Activated naive CD8-positive, alpha-beta T cell treated with anti-CD3 and anti-CD28 coated beads for 36 hours (primary cell): Measurements from ENCODE around the gene EML1. TPM values are rescaled to one million over a fixed set of nuclear protein-coding genes. Genes with fewer than 3 reads are reported as not detected.
"Not testable (repeated sequence)": the region's sequence is repeated elsewhere in the genome, so short reads cannot be mapped to it uniquely, and the experiment has no call there.

Experiments used
- DNase-seq: peaks from one replicate; pipeline ENCODE4 v3.0.0; 2021
- H3K27ac Mint-ChIP-seq: one replicate; pipeline ENCODE4 v1.8.0; 2022; ENCODE audit warnings: mild to moderate bottlenecking, moderate library complexity, mixed read lengths
- H3K27me3 Mint-ChIP-seq: one replicate; pipeline ENCODE4 v1.8.0; 2022; ENCODE audit warnings: mild to moderate bottlenecking, mixed read lengths
- H3K36me3 Mint-ChIP-seq: one replicate; pipeline ENCODE4 v1.8.0; 2021; ENCODE audit warnings: mild to moderate bottlenecking, mixed read lengths
- H3K4me1 Mint-ChIP-seq: one replicate; pipeline ENCODE4 v1.8.0; 2021; ENCODE audit warnings: mixed read lengths
- H3K4me3 Mint-ChIP-seq: one replicate; pipeline ENCODE4 v1.8.0; 2022; ENCODE audit warnings: mild to moderate bottlenecking, moderate library complexity, mixed read lengths
- H3K9me3 Mint-ChIP-seq: one replicate; pipeline ENCODE4 v1.8.0; 2022; ENCODE audit warnings: mixed read lengths
- total RNA-seq, 2 experiments: library from RNA; stranded (reverse); gene quantifications; one replicate each; pipeline ENCODE4 v1.2.3, GENCODE V29; 2021

Gene EML1
- total RNA-seq, 2 experiments from 2014 or later, result 0.36 to 1.0 TPM

GRCh38 chr14:99753225-99754140 lies 39.7 kb upstream of the EML1 start:
- Mint-ChIP-seq H3K4me1 (peaks cover 9% of the 10 kb centered on the region), H3K9me3 (no peaks in the 10 kb centered on the region), H3K36me3 (no peaks in the 10 kb centered on the region), H3K4me3 (no peak overlapping the region), H3K27ac (no peak overlapping the region), H3K27me3 (peaks cover 45% of the 10 kb centered on the region)
- DNase-seq, result no peak

GRCh38 chr14:99754141-99755067 lies 38.8 kb upstream of the EML1 start:
- no peak overlapping the region for H3K4me3 Mint-ChIP-seq
- H3K27me3 Mint-ChIP-seq, result peaks cover 45% of the 10 kb centered on the region

GRCh38 chr14:99755068-99755405 lies 38.2 kb upstream of the EML1 start:
- H3K4me3 Mint-ChIP-seq, result no peak overlapping the region
- H3K36me3 Mint-ChIP-seq, result no peaks in the 10 kb centered on the region

More at GRCh38 chr14:99754141-99755067, 38.8 kb upstream of the EML1 start:
- Mint-ChIP-seq H3K36me3 (no peaks in the 10 kb centered on the region), H3K27ac (no peak overlapping the region), H3K4me1 (peaks cover 9% of the 10 kb centered on the region), H3K9me3 (no peaks in the 10 kb centered on the region)
- DNase-seq, result no peak

DNA sequence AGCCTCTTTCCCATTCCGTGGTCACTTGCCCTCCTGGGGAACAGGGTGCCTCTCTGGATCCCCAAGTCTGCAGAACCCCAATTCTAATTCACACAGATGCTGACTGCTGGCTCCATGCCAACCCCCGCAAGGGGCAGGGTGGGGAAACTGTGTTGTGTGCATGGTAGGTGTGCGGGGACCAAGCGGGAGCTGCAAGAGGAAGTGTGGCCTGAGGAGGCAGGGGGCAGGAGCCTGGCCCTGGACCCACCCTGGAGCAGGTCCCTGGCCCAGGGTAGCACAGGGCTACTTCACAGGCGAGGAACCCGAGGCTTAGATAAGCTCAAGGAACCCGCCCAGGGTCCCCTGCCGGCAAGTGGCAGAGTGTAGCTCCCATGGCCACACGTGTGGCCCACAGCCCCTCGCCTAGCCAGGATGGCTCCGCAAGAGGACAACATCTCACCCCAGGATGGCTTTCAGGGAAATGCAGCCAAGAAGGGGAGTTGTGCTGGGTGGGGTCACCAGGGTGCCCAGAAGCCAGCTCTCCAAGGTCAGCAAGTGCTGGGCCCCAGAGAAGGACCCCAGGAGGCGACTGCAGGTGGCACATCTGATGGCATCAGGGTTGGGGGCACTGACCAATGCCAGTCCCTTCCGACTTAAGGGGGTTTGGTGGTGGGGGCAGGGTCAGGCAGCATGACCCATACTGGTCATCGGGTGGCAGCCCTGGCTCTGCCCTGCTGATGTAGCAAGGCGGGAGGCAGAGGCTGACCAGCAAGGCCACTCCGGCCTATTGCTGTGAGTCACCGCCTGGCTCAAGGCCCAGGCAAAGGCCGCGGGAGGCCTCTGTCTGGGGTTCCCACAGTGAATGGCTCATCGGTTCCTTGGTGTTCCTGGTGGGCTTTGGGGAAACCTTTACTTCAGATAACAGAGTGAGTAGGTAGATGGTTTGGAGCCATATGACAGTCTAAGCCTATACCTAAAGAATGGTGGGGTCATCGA lies 37.3 kb upstream of the EML1 start:
- H3K36me3 Mint-ChIP-seq, result no peaks in the 10 kb centered on the region
- peaks cover 44% of the 10 kb centered on the region for H3K27me3 Mint-ChIP-seq
- no peak for DNase-seq

More at GRCh38 chr14:99755068-99755405, 38.2 kb upstream of the EML1 start:
- Mint-ChIP-seq H3K27me3 (peaks cover 45% of the 10 kb centered on the region), H3K9me3 (no peaks in the 10 kb centered on the region), H3K27ac (no peak overlapping the region), H3K4me1 (peaks cover 9% of the 10 kb centered on the region)
- no peak for DNase-seq

GRCh38 chr14:99756796-99757195 lies 36.4 kb upstream of the EML1 start:
- no peak for DNase-seq
- Mint-ChIP-seq H3K27ac (no peak overlapping the region), H3K27me3 (peaks cover 36% of the 10 kb centered on the region)

More for the DNA sequence above, 37.3 kb upstream of the EML1 start:
- H3K4me1 Mint-ChIP-seq, result peaks cover 9% of the 10 kb centered on the region
- H3K4me3 Mint-ChIP-seq, result no peak overlapping the region
- no peaks in the 10 kb centered on the region for H3K9me3 Mint-ChIP-seq
- H3K27ac Mint-ChIP-seq, result no peak overlapping the region

GRCh38 chr14:99757331-99758070 lies 35.7 kb upstream of the EML1 start:
- Mint-ChIP-seq H3K9me3 (no peaks in the 10 kb centered on the region), H3K4me1 (peaks cover 5% of the 10 kb centered on the region), H3K4me3 (no peak overlapping the region), H3K36me3 (no peaks in the 10 kb centered on the region), H3K27me3 (peaks cover 28% of the 10 kb centered on the region), H3K27ac (no peak overlapping the region)
- no peak for DNase-seq

More at GRCh38 chr14:99756796-99757195, 36.4 kb upstream of the EML1 start:
- Mint-ChIP-seq H3K4me3 (no peak overlapping the region), H3K36me3 (no peaks in the 10 kb centered on the region), H3K9me3 (no peaks in the 10 kb centered on the region), H3K4me1 (peaks cover 9% of the 10 kb centered on the region)

DNA sequence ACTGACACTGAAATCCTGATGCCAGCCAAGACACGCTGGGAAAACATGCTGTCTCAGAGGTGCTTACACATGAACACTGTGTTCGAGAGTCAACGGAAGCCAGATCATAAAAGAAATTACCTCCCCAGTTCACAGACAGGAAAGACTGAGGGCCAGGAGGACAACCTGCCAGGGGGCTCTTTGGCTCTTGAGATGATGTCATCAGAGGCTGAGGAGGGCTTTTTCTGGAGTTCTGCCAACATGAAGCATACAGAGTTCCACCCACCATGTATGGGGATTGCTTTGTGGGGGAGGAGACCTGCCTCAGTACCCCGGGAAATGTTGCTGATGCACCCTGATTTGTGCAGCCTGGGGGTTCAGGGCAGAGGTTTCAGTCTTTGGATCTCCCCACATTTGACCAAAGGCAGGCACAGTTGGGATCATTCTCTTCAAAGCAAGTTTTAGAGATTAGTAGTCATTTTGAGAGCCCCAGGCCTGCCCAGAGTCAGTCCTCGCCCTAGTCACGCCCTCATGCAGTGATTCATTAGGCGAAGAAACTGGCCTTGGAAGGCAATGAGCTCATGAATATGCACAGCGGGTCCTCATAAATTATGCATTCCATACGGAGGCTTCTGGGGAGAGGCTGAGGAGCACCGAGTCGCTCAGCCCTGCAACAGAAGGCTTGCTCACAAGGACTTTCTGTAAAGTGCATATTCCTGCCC lies 34.9 kb upstream of the EML1 start:
- Mint-ChIP-seq H3K27me3 (peaks cover 21% of the 10 kb centered on the region), H3K9me3 (peaks cover 1% of the 10 kb centered on the region), H3K4me1 (peaks cover 2% of the 10 kb centered on the region), H3K36me3 (no peaks in the 10 kb centered on the region), H3K4me3 (no peak overlapping the region), H3K27ac (no peak overlapping the region)
- DNase-seq, result no peak

GRCh38 chr14:99758872-99759545 lies 34.2 kb upstream of the EML1 start:
- H3K27me3 Mint-ChIP-seq, result peaks cover 13% of the 10 kb centered on the region
- H3K27ac Mint-ChIP-seq, result no peak overlapping the region
- DNase-seq, result no peak
- no peaks in the 10 kb centered on the region for H3K4me1 Mint-ChIP-seq
- H3K36me3 Mint-ChIP-seq, result no peaks in the 10 kb centered on the region
- H3K9me3 Mint-ChIP-seq, result peaks cover 1% of the 10 kb centered on the region
- H3K4me3 Mint-ChIP-seq, result no peak overlapping the region

GRCh38 chr14:99759546-99759925 lies 33.7 kb upstream of the EML1 start:
- H3K36me3 Mint-ChIP-seq, result no peaks in the 10 kb centered on the region
- DNase-seq, result no peak
- H3K4me3 Mint-ChIP-seq, result no peak overlapping the region
- no peaks in the 10 kb centered on the region for H3K4me1 Mint-ChIP-seq
- H3K27me3 Mint-ChIP-seq, result peaks cover 8% of the 10 kb centered on the region
- no peak overlapping the region for H3K27ac Mint-ChIP-seq
- H3K9me3 Mint-ChIP-seq, result peaks cover 1% of the 10 kb centered on the region

DNA sequence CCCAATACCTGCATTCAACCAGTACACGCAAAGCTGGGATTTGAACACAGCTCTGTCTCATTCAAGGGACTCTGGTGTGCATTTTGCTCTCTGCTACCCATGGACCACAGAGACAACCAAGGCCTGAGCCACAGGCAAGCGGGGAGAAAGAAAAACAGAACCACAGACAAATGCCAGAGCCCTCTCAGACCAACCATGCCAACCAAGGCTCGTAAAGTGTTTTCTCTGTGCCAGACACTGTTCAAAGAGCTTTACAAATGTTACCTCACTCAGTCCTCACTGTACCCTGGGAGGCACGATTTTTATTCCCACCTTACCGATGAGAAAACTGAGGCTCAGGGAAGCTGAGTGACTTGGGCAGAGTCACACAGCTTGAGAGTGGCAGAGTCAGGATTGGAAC lies 32.4 kb upstream of the EML1 start:
- Mint-ChIP-seq H3K27ac (no peak overlapping the region), H3K4me3 (no peak overlapping the region), H3K9me3 (peaks cover 1% of the 10 kb centered on the region), H3K36me3 (no peaks in the 10 kb centered on the region), H3K27me3 (no peaks in the 10 kb centered on the region), H3K4me1 (no peaks in the 10 kb centered on the region)
- DNase-seq, result no peak

- DNase-seq, H3K36me3 Mint-ChIP-seq, H3K4me3 Mint-ChIP-seq, H3K27ac Mint-ChIP-seq, H3K27me3 Mint-ChIP-seq, H3K9me3 Mint-ChIP-seq, H3K4me1 Mint-ChIP-seq: not testable (repeated sequence)
Measured at GRCh38 chr14:99762911-99763310, 30.3 kb upstream of the EML1 start.

GRCh38 chr14:99763527-99764221 lies 29.5 kb upstream of the EML1 start:
- H3K4me3 Mint-ChIP-seq, result no peak overlapping the region
- H3K9me3 Mint-ChIP-seq, result peaks cover 1% of the 10 kb centered on the region
- H3K4me1 Mint-ChIP-seq, result no peaks in the 10 kb centered on the region
- H3K36me3 Mint-ChIP-seq, result no peaks in the 10 kb centered on the region
- H3K27ac Mint-ChIP-seq, result no peak overlapping the region
- no peak for DNase-seq
- peaks cover 3% of the 10 kb centered on the region for H3K27me3 Mint-ChIP-seq
